ENCODE data around the gene SUPT3H.

Gene SUPT3H

GRCh38 chr6:45323656-45324224, 54.0 kb downstream of the SUPT3H start:
- TF ChIP-seq MAX (IDR thresholded peaks at IDR 0.05) (no peak), EGR1 (IDR thresholded peaks at IDR 0.05) (no peak), TEAD4 (IDR thresholded peaks at IDR 0.05) (no peak), RAD21 (IDR thresholded peaks at IDR 0.05; ENCODE audit: low read depth) (no peak), NFIC (IDR thresholded peaks at IDR 0.05) (no peak), TAF1 (IDR thresholded peaks at IDR 0.05; ENCODE audit: low read depth) (no peak), TCF12 (IDR thresholded peaks at IDR 0.05; ENCODE audit: low read depth) (no peak), EP300 (IDR thresholded peaks at IDR 0.05; ENCODE audit: borderline replicate concordance) (no peak), CREB1 (IDR thresholded peaks at IDR 0.05; ENCODE audit: low read depth) (no peak), CEBPB (IDR thresholded peaks at IDR 0.05) (no peak)
- TF ChIP-seq, protein P1, sequence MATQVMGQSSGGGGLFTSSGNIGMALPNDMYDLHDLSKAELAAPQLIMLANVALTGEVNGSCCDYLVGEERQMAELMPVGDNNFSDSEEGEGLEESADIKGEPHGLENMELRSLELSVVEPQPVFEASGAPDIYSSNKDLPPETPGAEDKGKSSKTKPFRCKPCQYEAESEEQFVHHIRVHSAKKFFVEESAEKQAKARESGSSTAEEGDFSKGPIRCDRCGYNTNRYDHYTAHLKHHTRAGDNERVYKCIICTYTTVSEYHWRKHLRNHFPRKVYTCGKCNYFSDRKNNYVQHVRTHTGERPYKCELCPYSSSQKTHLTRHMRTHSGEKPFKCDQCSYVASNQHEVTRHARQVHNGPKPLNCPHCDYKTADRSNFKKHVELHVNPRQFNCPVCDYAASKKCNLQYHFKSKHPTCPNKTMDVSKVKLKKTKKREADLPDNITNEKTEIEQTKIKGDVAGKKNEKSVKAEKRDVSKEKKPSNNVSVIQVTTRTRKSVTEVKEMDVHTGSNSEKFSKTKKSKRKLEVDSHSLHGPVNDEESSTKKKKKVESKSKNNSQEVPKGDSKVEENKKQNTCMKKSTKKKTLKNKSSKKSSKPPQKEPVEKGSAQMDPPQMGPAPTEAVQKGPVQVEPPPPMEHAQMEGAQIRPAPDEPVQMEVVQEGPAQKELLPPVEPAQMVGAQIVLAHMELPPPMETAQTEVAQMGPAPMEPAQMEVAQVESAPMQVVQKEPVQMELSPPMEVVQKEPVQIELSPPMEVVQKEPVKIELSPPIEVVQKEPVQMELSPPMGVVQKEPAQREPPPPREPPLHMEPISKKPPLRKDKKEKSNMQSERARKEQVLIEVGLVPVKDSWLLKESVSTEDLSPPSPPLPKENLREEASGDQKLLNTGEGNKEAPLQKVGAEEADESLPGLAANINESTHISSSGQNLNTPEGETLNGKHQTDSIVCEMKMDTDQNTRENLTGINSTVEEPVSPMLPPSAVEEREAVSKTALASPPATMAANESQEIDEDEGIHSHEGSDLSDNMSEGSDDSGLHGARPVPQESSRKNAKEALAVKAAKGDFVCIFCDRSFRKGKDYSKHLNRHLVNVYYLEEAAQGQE (IDR thresholded peaks at IDR 0.05; ENCODE audit: low read depth), result no peak
- TF ChIP-seq, protein P2, sequence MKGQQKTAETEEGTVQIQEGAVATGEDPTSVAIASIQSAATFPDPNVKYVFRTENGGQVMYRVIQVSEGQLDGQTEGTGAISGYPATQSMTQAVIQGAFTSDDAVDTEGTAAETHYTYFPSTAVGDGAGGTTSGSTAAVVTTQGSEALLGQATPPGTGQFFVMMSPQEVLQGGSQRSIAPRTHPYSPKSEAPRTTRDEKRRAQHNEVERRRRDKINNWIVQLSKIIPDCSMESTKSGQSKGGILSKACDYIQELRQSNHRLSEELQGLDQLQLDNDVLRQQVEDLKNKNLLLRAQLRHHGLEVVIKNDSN (IDR thresholded peaks at IDR 0.05), result no peak

GRCh38 chr6:45320349-45320748, 57.4 kb downstream of the SUPT3H start:
- TF ChIP-seq, protein P2 (IDR thresholded peaks at IDR 0.05), result no peak
- TF ChIP-seq CEBPB (IDR thresholded peaks at IDR 0.05) (no peak), TCF12 (IDR thresholded peaks at IDR 0.05; ENCODE audit: low read depth) (no peak), TEAD4 (IDR thresholded peaks at IDR 0.05) (no peak), MAX (IDR thresholded peaks at IDR 0.05) (no peak), RAD21 (IDR thresholded peaks at IDR 0.05; ENCODE audit: low read depth) (no peak), TAF1 (IDR thresholded peaks at IDR 0.05; ENCODE audit: low read depth) (no peak), EGR1 (IDR thresholded peaks at IDR 0.05) (no peak), EP300 (IDR thresholded peaks at IDR 0.05; ENCODE audit: borderline replicate concordance) (no peak), CREB1 (IDR thresholded peaks at IDR 0.05; ENCODE audit: low read depth) (no peak), YY1 (IDR thresholded peaks at IDR 0.05; ENCODE audit: low read depth) (no peak), NFIC (IDR thresholded peaks at IDR 0.05) (no peak), ZBTB7A (IDR thresholded peaks at IDR 0.05; ENCODE audit: low read depth) (no peak), FOXM1 (IDR thresholded peaks at IDR 0.05; ENCODE audit: borderline replicate concordance, low read depth) (no peak)
- TF ChIP-seq, protein P1 (IDR thresholded peaks at IDR 0.05; ENCODE audit: low read depth), result no peak

DNA sequence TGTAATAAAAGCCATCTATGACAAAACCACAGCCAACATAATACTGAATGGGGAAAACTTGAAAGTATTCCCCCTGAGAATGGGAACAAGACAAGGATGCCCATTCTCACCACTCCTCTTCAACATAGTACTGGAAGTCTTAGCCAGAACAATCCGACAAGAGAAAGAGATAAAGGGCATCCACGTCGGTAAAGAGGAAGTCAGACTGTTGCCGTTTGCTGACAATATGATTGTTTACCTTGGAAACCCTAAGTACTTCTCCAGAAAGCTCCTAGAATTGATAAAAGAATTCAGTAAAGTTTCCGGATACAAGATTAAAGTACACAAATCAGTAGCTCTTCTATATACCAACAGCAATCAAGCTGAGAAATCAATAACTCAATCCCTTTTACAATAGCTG, 63.6 kb downstream of the SUPT3H start:
- TF ChIP-seq CREB1 (IDR thresholded peaks at IDR 0.05; ENCODE audit: low read depth) (no peak), TCF12 (IDR thresholded peaks at IDR 0.05; ENCODE audit: low read depth) (no peak), FOXM1 (IDR thresholded peaks at IDR 0.05; ENCODE audit: borderline replicate concordance, low read depth) (no peak), NFIC (IDR thresholded peaks at IDR 0.05) (no peak), TEAD4 (IDR thresholded peaks at IDR 0.05) (no peak), YY1 (IDR thresholded peaks at IDR 0.05; ENCODE audit: low read depth) (no peak), EP300 (IDR thresholded peaks at IDR 0.05; ENCODE audit: borderline replicate concordance) (no peak), TAF1 (IDR thresholded peaks at IDR 0.05; ENCODE audit: low read depth) (no peak), CEBPB (IDR thresholded peaks at IDR 0.05) (no peak), MAX (IDR thresholded peaks at IDR 0.05) (no peak), EGR1 (IDR thresholded peaks at IDR 0.05) (no peak), ZBTB7A (IDR thresholded peaks at IDR 0.05; ENCODE audit: low read depth) (no peak), RAD21 (IDR thresholded peaks at IDR 0.05; ENCODE audit: low read depth) (no peak)
- TF ChIP-seq, protein P2 (IDR thresholded peaks at IDR 0.05), result no peak
- TF ChIP-seq, protein P1 (IDR thresholded peaks at IDR 0.05; ENCODE audit: low read depth), result no peak
